Activated CD8-positive, alpha-beta memory T cell treated with anti-CD3 and anti-CD28 coated beads for 36 hours (primary cell): ENCODE data around the gene TNS3. TPM values are rescaled to one million over a fixed set of nuclear protein-coding genes. Genes with fewer than 3 reads are reported as not detected.

ENCODE experiments used
- CTCF ChIA-PET: fragments of 350-600 bp; sonication (Branson Sonifier 250); formaldehyde crosslinking; loops from one replicate; lab custom pipeline; 2021; ENCODE audit warnings: antibody characterized with exemption; lab: Charles Lee
- POLR2A ChIA-PET: fragments of 350-600 bp; sonication (Branson Sonifier 250); formaldehyde crosslinking; loops from one replicate; lab custom pipeline; 2021; ENCODE audit warnings: antibody characterized with exemption; lab: Charles Lee
- total RNA-seq, 2 experiments: library from RNA; stranded (reverse); gene quantifications; one replicate each; pipeline ENCODE4 v1.2.3, GENCODE V29; 2021

TNS3 gene
- total RNA-seq, 2 experiments from 2014 or later = 1.4 to 2.0 TPM

GRCh38 chr7:47294556-47295222 is 287.2 kb downstream of the TNS3 start:
- ChIA-PET POLR2A (no interaction called here), CTCF (no interaction called here)

GRCh38 chr7:47293884-47294555 is 287.9 kb downstream of the TNS3 start:
- ChIA-PET POLR2A (no interaction called here), CTCF (no interaction called here)

GRCh38 chr7:47292832-47293309 is 289.0 kb downstream of the TNS3 start:
- POLR2A ChIA-PET = no interaction called here
- CTCF ChIA-PET = no interaction called here

GRCh38 chr7:47291461-47292081 is 290.3 kb downstream of the TNS3 start:
- ChIA-PET CTCF (no interaction called here), POLR2A (no interaction called here)

- ChIA-PET CTCF (no interaction called here), POLR2A (no interaction called here)
These were observed 291.0 kb downstream of the TNS3 start for GRCh38 chr7:47290867-47291266.

GRCh38 chr7:47290466-47290865 is 291.4 kb downstream of the TNS3 start:
- POLR2A ChIA-PET = no interaction called here
- CTCF ChIA-PET = no interaction called here

GRCh38 chr7:47288060-47288459 is 293.9 kb downstream of the TNS3 start:
- ChIA-PET CTCF (interaction anchor here (0.6 to 0.8 kb wide), 2 partner anchors 11 to 37 kb away, joined by 3 to 4 read pairs; no protein-coding TSS in a partner anchor), POLR2A (no interaction called here)

GRCh38 chr7:47285860-47286491 is 295.9 kb downstream of the TNS3 start:
- ChIA-PET CTCF (no interaction called here), POLR2A (no interaction called here)

- ChIA-PET POLR2A (no interaction called here), CTCF (no interaction called here)
These were observed 296.9 kb downstream of the TNS3 start for GRCh38 chr7:47284691-47285635.

- ChIA-PET POLR2A (no interaction called here), CTCF (no interaction called here)
These were observed 298.3 kb downstream of the TNS3 start for GRCh38 chr7:47283497-47284131.

GRCh38 chr7:47282790-47283496 is 299.0 kb downstream of the TNS3 start:
- CTCF ChIA-PET = no interaction called here

GRCh38 chr7:47281966-47282643 is 299.8 kb downstream of the TNS3 start:
- ChIA-PET CTCF (no interaction called here), POLR2A (no interaction called here)

More at GRCh38 chr7:47282790-47283496, 299.0 kb downstream of the TNS3 start:
- POLR2A ChIA-PET = no interaction called here

GRCh38 chr7:47281161-47281560 is 300.8 kb downstream of the TNS3 start:
- ChIA-PET POLR2A (no interaction called here), CTCF (no interaction called here)

- ChIA-PET POLR2A (no interaction called here), CTCF (no interaction called here)
These were observed 301.8 kb downstream of the TNS3 start for GRCh38 chr7:47280114-47280513.

GRCh38 chr7:47278043-47278442 is 303.9 kb downstream of the TNS3 start:
- ChIA-PET CTCF (interaction anchor here (1.2 kb wide), 1 partner anchor 12 kb away, joined by 4 read pairs; no protein-coding TSS in a partner anchor), POLR2A (no interaction called here)

- CTCF ChIA-PET = no interaction called here
- POLR2A ChIA-PET = no interaction called here
These were observed 304.6 kb downstream of the TNS3 start for GRCh38 chr7:47277321-47277781.
